ENCODE measurements around the gene ATP2C2. TPM values are rescaled to one million over a fixed set of nuclear protein-coding genes. Genes with fewer than 3 reads are reported as not detected.
"Not testable (repeated sequence)": the region's sequence is repeated elsewhere in the genome, so short reads cannot be mapped to it uniquely, and the experiment has no call there.

Gene ATP2C2
- total RNA-seq, 1 donor from 2014 or later, result 0.18 TPM

GRCh38 chr16:84390131-84390785, 21.9 kb downstream of the ATP2C2 start:
- ATAC-seq, result no peak
- no peak for DNase-seq (ENCODE audit: low spot score)

DNA sequence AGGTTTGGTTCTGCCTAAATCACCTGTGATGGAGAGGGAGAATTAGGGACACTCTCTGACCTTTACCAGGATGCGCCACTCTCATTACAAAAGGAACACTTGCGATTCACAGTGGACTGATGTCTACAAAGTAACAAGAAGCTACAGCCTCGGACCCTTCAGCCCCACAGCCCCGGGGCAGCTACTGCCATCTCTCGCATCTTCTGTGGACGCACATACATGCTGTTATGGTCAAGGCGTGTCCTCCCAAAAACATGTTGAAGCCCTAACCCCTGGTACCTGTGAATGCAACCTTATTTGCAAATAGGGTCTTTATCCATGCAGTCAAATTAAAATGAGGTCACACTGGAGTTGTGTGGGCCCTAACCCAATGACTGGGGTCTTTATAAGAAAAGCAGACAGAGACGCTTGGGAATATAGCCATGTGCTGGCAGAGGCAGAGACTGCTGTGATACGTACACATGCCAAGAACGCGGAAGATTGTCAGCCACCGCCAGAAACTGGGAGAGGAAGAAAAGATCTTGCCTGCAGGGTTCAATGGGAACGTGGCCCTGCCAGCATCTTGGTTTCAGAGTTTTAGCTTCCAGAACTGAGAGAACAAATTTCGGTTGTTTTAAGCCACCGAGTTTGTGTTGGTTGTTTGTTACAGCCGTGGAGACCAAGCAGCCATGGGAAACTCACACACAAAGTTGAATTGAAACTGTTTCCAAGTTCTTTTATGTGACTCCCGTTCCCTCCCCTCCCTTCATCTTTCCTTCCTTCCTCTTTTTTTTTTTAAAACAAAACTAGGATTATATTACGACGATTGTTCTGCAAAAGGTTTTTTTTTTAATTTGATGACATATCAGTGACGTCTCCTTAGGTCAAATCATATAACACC, 23.1 kb downstream of the ATP2C2 start:
- no peak for DNase-seq (ENCODE audit: low spot score)
- ATAC-seq, result no peak

- ATAC-seq (no peak), DNase-seq (ENCODE audit: low spot score) (no peak)
These were observed 23.7 kb downstream of the ATP2C2 start for GRCh38 chr16:84392031-84392360.

GRCh38 chr16:84396082-84396481, 27.7 kb downstream of the ATP2C2 start:
- ATAC-seq; DNase-seq (ENCODE audit: low spot score): not testable (repeated sequence)

DNA sequence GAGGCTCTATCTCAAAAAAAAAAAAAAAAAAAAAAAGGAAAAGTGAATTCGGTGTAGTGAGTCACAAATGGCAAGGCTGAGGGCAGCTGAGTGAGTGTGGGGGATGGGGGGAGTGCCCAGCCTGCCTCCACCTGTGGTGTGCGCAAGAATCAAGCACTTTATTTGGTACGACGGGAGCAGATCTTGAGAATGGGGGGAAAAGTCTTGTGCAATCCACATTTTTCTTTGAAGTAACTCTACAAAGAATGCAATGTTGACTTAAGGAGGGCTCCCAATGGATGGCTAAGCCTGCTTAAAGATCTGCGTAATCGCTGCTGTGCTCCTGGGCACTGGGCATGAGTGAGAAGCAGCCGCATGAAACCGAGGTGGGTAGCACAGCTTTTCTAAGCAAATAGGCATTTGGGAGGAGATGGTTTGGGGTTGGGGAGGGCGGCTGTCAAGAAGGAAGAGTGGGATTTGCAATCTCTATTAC, 28.2 kb downstream of the ATP2C2 start:
- no peak for ATAC-seq
- no peak for DNase-seq (ENCODE audit: low spot score)

GRCh38 chr16:84397090-84397489, 28.8 kb downstream of the ATP2C2 start:
- no peak for ATAC-seq
- no peak for DNase-seq (ENCODE audit: low spot score)

- DNase-seq (ENCODE audit: low spot score) (no peak), ATAC-seq (no peak)
These were observed 30.4 kb downstream of the ATP2C2 start for GRCh38 chr16:84398701-84399100.

GRCh38 chr16:84399912-84400311, 31.6 kb downstream of the ATP2C2 start:
- not testable (repeated sequence) for DNase-seq (ENCODE audit: low spot score); ATAC-seq

GRCh38 chr16:84403435-84403834, 35.1 kb downstream of the ATP2C2 start:
- not testable (repeated sequence) for DNase-seq (ENCODE audit: low spot score); ATAC-seq

DNA sequence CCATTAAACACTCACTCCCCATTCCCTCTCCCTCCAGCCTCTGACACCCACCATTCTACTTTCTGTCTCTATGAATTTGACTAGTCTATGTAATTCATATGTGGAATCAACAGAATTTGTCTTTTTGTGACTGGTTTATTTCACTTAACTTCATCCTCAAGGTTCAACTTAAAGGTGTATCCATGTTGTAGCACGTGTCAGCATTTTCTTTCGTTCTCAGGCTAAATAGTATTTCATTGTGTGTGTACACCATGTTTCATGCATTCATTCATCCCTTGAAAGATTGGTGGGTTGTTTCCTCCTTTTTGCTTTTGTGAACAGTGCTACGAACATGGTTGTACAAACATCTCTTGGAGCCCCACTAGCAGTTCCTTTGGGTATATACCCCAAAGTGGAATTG, 36.0 kb downstream of the ATP2C2 start:
- DNase-seq (ENCODE audit: low spot score) (no peak), ATAC-seq (no peak)

- ATAC-seq, result no peak
- no peak for DNase-seq (ENCODE audit: low spot score)
These were observed 36.8 kb downstream of the ATP2C2 start for GRCh38 chr16:84404936-84405639.

DNA sequence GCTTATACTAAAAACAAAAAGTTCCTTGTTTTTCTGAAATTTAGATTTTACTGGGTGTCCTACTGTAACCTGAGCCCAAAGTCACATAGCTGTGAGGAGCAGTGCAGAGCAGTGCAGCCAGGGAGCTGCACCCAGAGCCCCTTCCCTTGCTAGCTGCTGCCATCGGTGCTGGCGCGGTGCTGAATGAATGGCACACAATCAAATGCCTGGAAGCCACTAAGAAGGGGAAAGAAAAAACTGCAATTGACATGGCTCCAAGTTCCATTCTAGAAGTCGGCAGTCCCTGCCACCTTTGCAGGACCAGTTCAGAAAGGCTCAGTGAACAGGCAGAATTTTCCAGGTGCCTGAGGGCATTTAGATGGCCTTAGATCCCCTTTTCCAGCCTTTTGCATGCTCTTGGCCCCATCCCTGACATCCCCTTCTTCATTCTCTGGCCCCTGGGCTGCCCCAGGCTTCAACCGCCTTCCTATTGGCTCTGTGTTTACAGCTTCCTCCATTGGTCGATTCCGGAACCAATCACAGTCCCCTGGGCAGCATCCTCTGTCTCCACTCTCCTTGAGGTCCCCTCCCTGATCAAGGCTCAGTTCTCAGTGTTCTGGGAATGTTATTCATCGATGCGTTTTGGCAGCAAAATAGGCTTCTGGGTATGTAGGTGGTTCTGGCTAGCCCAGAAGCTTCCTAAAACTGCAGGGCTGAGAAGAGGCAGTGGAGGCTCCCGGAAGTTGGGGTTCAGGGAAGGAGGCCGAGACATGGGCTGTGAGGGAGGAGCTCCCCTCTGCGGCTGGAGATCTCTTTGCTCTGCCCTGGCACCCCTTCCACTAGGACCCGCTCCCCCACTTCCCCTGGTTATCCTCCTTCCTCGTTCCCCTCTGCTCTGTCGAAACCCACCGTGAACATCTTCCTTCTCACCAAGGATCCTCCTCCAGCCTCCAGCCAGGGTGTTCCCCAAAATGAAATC, 37.9 kb downstream of the ATP2C2 start:
- ATAC-seq (no peak), DNase-seq (ENCODE audit: low spot score) (no peak)

DNA sequence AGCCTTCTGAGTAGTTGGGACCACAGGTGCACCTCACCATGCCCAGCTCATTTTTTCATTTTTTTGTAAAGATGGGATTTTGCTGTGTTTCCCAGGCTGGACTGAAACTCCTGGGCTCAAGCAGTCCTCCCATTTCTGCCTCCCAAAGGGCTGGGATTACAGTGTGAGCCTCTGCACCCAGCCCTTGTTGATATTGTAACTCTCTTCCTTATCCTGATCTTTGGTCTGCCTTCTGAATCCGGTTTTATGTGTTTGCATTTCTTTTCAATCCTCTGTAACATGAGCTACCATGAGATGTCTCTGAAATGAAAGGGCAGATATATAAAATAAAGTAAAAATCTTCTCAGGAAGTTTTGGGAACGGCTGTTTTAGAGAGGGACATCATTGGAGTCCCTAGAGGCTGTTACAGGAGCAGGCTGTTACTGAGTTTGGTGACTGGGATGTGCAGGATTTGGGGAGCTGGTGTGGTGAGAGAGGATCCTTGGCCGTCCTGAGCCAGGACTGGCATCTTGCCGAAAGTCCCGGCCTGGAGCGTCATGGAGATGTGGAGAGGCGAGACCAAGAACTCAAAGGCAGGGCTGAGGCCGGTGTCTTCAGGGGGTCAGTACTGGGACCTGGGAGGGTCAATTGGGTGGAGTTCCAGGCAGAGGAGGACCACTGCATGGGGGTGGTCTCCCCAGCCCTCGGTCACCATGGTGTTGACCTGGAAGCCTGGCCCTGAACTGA, 39.4 kb downstream of the ATP2C2 start:
- no peak for ATAC-seq
- no peak for DNase-seq (ENCODE audit: low spot score)

DNA sequence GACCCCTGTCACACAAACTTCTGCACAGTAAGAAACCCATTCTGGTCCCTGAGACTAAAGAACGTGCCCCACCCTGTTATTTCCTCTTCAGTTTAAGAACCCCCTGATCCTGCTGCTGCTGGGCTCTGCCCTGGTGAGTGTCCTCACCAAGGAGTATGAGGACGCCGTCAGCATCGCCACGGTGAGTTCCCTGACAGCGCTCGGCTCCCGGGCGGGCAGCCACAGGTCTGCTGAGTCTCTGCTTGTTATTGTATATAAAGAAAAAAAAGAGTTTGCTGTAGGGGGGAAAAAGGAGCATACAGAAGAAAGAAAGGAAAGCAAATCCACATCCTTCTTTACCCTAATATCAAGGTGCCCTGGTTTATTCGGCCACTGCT, 40.0 kb downstream of the ATP2C2 start:
- no peak for DNase-seq (ENCODE audit: low spot score)

GRCh38 chr16:84408856-84409255, 40.5 kb downstream of the ATP2C2 start:
- DNase-seq (ENCODE audit: low spot score), result no peak
- ATAC-seq, result no peak

More for the DNA sequence above, 40.0 kb downstream of the ATP2C2 start:
- no peak for ATAC-seq

GRCh38 chr16:84410361-84411138, 42.2 kb downstream of the ATP2C2 start:
- no peak for ATAC-seq
- DNase-seq (ENCODE audit: low spot score), result no peak

DNA sequence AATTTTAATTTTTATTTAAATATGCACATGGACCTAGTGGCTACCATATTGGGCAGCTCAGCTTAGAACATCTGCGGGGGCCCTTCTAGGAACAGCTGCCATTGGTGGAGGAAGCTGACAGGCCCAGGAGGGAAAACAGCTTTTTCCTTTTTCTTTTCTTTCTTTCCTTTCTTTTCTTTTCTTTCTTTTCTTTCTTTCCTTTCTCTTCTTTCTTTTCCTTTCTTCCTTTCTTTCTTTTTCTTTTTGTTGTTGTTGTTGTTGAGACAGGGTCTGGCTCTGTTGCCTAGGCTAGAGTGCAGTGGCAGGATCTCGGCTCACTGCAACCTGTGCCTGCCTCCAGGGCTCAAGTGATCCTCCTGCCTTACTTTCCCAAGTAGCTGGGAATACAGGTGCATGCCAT, 43.4 kb downstream of the ATP2C2 start:
- ATAC-seq (no peak), DNase-seq (ENCODE audit: low spot score) (no peak)

GRCh38 chr16:84412262-84412661, 43.9 kb downstream of the ATP2C2 start:
- ATAC-seq (no peak), DNase-seq (ENCODE audit: low spot score) (no peak)
